ENCODE results near the gene PDE11A. TPM values are rescaled to one million over a fixed set of nuclear protein-coding genes. Genes with fewer than 3 reads are reported as not detected.

Gene PDE11A
- total RNA-seq, 4 donors from 2014 or later: 0.11 to 1.2 (median 0.26) TPM

- intact Hi-C loops (cut with DNase I; ENCODE audit: low total_unique reads): no loop called here
- DNase-seq (ENCODE audit: low spot score in 2 of 2): no peak
- TF ChIP-seq, protein P1, sequence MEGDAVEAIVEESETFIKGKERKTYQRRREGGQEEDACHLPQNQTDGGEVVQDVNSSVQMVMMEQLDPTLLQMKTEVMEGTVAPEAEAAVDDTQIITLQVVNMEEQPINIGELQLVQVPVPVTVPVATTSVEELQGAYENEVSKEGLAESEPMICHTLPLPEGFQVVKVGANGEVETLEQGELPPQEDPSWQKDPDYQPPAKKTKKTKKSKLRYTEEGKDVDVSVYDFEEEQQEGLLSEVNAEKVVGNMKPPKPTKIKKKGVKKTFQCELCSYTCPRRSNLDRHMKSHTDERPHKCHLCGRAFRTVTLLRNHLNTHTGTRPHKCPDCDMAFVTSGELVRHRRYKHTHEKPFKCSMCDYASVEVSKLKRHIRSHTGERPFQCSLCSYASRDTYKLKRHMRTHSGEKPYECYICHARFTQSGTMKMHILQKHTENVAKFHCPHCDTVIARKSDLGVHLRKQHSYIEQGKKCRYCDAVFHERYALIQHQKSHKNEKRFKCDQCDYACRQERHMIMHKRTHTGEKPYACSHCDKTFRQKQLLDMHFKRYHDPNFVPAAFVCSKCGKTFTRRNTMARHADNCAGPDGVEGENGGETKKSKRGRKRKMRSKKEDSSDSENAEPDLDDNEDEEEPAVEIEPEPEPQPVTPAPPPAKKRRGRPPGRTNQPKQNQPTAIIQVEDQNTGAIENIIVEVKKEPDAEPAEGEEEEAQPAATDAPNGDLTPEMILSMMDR (IDR thresholded peaks at IDR 0.05): no peak
- no peak for TF ChIP-seq POLR2A (IDR thresholded peaks at IDR 0.05)
- no peak overlapping the region for H3K4me3 ChIP-seq (ENCODE audit: low read depth, poor library complexity, severe bottlenecking)
- 91 to 95% methylated on average over 9 of the region's 9 CpGs for WGBS, 2 donors
These were observed 389.5 kb downstream of the PDE11A start for GRCh38 chr2:177682836-177683660.

DNA sequence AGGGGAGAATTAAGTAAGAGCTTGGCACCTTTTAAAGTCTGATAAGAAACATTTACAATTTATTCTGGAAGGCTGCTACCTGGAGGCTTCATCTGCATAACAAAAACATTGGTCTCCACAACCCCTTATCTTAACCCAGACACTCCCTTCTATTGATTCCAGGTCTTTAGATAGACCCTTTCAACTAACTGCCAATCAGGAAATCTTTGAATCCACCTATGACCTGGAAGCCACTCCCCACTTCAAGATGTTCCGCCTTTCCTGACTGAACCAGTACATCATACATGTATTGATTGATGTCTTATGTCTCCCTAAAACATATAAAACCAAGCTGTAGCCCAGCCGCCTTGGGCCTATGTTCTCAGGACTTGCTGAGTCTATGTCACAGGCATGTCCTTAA lies 390.6 kb downstream of the PDE11A start:
- TF ChIP-seq POLR2A (IDR thresholded peaks at IDR 0.05): no peak
- TF ChIP-seq, protein P1 (IDR thresholded peaks at IDR 0.05): no peak
- WGBS, 2 donors: 96% methylated on average over 2 of the region's 2 CpGs
- intact Hi-C loops (cut with DNase I; ENCODE audit: low total_unique reads): no loop called here
- no peak overlapping the region for H3K4me3 ChIP-seq (ENCODE audit: low read depth, poor library complexity, severe bottlenecking)
- DNase-seq (ENCODE audit: low spot score in 2 of 2): no peak

DNA sequence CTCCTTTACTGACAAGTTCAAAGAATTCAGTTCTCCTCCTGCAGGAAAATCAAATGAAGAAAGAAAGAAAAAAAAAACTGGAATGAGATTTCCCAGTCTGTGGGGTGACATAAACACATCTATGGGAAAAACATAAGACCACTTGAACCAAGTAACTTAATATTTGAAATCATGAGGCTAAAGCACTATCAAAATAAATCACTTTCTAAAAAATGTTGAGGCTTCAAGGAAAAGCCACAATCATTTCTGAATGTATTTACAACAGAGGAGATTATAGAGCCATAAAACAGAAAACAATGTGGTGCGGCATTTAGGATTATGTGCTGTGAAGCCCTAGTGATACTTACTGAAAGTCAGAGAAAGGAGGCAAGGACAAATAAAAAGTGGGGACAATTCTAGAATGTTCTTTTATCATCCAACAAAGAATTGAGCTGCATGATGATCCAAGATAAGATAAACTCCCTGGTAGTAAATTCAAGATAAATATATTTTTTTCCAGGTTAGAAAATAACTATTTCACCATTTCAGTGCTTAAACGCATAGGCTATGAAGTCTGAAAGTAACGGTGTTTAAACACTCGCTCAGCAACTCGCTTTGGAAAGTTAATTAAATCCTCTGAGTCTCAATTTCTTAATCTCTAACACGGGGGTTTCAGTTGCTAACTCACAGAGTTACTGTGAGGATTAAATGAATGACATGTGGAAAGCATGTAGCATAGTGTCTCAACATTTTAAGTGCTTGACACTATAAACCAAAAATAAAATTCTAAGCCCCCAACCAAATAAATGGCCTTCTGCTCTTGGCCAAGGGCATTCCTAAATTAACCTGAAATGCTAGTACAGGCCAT lies 391.5 kb downstream of the PDE11A start:
- TF ChIP-seq, protein P1 (IDR thresholded peaks at IDR 0.05): no peak
- TF ChIP-seq POLR2A (IDR thresholded peaks at IDR 0.05): no peak
- no peak overlapping the region for H3K4me3 ChIP-seq (ENCODE audit: low read depth, poor library complexity, severe bottlenecking)
- intact Hi-C loops (cut with DNase I; ENCODE audit: low total_unique reads): no loop called here
- DNase-seq (ENCODE audit: low spot score in 2 of 2): no peak
- WGBS, 2 donors: 88 to 90% methylated on average over 6 of the region's 6 CpGs

GRCh38 chr2:177679611-177680605 lies 392.7 kb downstream of the PDE11A start:
- no peak for DNase-seq (ENCODE audit: low spot score in 2 of 2)
- 70 to 76% methylated on average over 6 of the region's 6 CpGs for WGBS, 2 donors
- intact Hi-C loops (cut with DNase I; ENCODE audit: low total_unique reads): no loop called here
- TF ChIP-seq POLR2A (IDR thresholded peaks at IDR 0.05): no peak
- TF ChIP-seq, protein P1 (IDR thresholded peaks at IDR 0.05): no peak
- H3K4me3 ChIP-seq (ENCODE audit: low read depth, poor library complexity, severe bottlenecking): no peak overlapping the region

GRCh38 chr2:177678939-177679338 lies 393.6 kb downstream of the PDE11A start:
- DNase-seq (ENCODE audit: low spot score in 2 of 2): no peak
- TF ChIP-seq, protein P1 (IDR thresholded peaks at IDR 0.05): no peak
- 86 to 90% methylated on average over 2 of the region's 2 CpGs for WGBS, 2 donors
- intact Hi-C loops (cut with DNase I; ENCODE audit: low total_unique reads): no loop called here
- H3K4me3 ChIP-seq (ENCODE audit: low read depth, poor library complexity, severe bottlenecking): no peak overlapping the region

All from lower leg skin (tissue), 4 donors.